Fibroblast of skin of left biceps (primary cell): ENCODE results near the gene TP53AIP1.

ENCODE experiments used
- DNase-seq, 2 experiments: peaks; one replicate each; pipeline ENCODE4 v3.0.0-alpha.2; 2013; ENCODE audit warnings: low read depth in 2 of 2

The TP53AIP1 gene

GRCh38 chr11:128942817-128943427 lies at the start of gene TP53AIP1:
Gene TP53AIP1 (minus strand): TSS chr11:128942871. CDS start chr11:128937818, 5,053 bp downstream.
- no peak for DNase-seq

- no peak for DNase-seq
These were observed 45.7 kb upstream of the TP53AIP1 start for GRCh38 chr11:128988242-128988970.

- DNase-seq, result no peak
These were observed 43.2 kb upstream of the TP53AIP1 start for GRCh38 chr11:128985880-128986279.

- no peak for DNase-seq
These were observed 40.4 kb upstream of the TP53AIP1 start for GRCh38 chr11:128983023-128983422.

DNA sequence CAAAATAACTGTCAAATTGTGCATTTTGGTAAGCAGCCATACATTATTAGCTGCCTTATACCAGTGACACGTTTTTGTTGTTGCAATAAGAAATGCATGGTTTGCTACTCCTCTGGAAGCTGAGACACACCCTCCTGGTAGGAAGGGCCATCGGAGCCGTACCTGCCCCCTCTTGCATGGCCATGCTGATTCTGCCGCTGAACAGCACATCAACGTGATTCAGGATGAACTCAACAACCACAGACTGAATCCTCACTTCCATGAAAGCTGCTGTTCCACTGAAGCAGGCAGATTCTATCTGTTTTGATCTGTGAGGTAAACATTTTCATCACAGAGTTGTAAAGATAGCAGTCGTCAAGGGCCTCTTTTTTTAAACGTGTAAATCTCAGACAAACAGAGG lies 38.6 kb upstream of the TP53AIP1 start:
- DNase-seq, result no peak

DNA sequence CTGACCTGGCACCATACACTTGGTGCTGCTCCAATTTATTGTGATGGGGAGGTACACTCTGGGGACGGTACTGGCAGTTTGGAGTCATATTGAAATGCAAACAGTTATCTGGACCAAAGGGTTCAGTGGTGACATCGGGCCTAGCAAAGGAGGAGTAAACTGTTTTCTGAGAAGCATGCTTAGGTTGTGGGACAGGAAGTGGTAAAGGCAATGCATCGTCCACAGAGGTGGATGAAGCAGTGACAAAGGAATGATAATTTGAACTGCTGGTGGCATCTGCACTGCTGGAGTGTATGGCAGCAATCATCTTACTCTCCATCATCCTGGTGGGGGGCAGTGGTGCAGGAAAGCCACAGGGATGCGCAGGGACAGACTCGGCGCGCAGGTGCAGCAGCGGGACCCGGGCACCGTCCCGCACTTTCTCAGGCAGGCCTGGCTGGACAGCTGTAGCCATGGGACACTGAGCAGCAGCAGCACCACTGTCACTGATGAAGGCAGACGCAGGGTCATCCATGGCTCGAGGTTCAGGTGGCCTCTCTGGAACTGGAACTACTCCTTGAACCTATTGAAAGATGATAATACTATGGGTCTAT lies 28.0 kb upstream of the TP53AIP1 start:
- no peak for DNase-seq

- DNase-seq, result no peak
These were observed 26.2 kb upstream of the TP53AIP1 start for GRCh38 chr11:128968916-128969315.

DNA sequence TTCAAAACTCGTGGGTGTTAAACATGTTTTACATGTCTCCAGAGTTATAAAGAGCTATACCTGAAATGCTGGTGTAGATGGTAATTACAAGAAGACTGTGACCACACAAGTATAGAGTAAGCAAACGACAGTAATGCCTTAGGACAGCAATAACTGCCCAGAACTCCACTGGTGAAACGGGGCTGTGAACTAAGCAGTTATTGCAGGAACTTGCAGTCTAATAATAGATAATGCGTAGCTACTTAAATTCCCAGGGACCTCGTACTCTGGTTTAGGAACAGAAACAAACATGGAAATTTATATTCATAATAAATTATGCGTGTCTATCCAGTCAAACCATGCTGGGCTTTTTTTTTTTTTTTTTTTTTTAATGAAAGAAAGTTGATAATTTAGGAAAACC lies 24.9 kb upstream of the TP53AIP1 start:
- DNase-seq, result no peak

DNA sequence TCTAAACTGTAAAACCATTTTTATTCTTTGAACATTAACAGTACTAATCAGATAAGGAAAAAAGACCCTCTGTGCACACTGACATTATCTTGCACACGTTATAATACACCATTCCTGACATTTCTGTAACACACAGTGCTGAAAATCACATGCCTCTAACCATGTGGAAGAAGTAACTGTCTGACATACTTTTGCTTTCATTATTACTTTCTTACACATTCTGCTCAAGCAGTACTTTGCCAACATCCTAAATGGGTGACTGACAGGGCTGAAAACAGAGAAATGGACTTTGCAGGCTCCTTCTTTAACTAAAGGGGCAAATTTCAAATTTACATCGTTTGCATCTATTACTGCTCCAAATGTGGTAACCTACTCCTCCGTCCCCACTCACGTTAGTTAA lies 22.8 kb upstream of the TP53AIP1 start:
- no peak for DNase-seq

DNA sequence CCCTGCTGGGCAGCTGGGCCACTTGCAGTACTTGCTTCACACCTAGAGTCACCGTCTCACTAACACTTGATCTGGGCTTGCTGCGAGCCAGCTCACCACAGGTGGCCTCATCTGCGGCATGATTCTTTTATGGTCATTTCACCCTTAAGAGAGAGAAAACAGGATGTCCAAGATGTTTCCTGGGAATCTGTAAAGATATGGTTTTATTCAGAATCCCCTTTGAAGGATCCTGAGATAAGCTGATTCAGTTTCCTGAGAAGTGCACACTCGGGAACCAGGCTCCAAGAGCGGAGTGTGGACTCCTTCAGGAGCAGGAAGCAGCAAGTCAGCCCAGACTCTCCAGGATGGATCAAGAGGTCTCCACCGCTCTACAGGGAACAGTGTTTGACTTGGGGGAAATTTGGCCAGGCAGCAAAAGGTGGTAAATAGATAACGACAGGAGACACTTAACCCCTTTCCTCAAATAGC lies 21.8 kb upstream of the TP53AIP1 start:
- DNase-seq, result no peak

DNA sequence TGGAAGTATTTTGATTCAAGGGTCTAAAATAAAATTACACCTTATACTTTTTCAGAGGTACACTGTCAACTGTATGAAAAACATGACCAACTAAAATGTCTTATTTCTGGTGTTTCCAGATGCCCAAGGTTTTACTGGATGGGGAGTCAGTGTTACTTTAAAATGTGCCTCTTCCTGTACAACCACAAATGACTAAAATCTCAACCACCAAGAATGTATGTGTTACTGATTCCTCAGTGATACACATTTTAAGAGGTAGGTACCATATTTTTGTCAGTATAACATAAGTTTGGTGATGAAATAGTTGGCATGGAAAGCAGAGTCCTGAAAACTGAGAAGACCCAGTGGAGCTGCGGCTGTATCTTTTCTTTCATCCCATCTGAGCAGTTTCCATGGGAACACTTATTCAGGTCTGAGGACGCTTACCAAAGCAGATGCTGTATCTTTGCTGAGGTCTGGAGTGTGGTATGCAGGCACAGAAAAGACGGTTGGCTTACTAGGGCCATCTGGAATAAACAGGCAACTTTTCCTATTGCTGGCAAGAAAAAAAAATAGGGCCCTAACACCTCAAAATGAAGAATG lies 21.2 kb upstream of the TP53AIP1 start:
- DNase-seq, result peak; percentile 24 to 40

GRCh38 chr11:128962896-128963295 lies 20.2 kb upstream of the TP53AIP1 start:
- no peak for DNase-seq

DNA sequence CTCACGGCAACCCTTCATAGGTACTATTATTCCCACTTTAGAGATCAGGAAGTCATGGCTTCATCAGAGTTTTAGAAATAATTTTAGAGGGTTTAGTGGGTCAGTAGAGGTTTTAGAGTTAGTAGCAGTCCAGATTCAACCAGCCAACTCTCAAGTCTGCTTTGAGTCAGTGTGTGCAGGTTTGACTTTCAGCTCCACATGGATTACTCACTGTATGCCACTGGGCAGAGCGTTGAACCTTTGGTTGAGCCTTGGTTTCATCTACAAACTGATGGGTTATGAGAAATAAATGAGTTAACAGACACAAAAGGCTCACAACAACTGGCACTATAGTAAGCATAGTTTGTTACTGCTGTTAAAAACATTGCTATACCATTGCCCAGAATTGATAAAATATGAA lies 19.0 kb upstream of the TP53AIP1 start:
- DNase-seq, result no peak

GRCh38 chr11:128957202-128957482 lies 14.5 kb upstream of the TP53AIP1 start:
- DNase-seq, result no peak

DNA sequence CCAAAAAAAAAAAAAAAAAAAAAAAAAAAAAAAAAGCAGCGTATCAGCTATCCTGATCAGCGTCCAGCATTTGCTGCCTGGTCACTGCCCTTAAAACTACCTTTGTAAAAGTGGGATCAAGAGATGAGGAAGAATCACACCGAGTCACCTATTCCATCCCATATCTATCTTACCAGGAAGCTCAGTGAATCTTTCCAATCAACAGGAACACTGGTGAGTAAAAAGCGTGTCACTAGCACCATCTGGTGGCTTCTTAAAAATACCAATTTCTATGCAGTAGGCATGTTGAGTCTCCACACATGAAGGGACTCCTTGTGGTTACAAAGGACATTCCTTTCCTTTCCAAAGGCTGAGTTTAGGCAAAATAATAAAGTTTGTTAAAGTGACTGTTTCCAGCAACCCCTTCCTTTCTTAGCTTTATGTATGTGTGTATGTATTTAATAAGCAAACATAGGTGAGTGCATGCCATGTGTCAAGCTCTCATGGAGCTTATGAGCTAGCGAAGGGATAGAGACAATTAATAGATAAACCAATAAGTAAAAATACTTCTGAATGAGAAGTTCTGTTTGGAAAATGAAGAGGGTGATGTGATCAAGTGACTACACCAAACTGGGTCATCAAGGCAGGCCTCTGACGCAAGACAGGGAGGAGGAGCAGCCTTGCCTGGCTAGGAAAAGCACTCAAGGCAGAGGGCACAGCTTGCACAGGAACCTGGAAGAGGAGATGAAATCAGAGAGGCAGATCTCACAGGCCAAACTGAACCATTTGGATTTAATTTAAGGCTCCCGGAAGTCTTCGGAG lies 13.9 kb upstream of the TP53AIP1 start:
- peak; percentile 34 to 38 for DNase-seq

GRCh38 chr11:128955636-128956035 lies 13.0 kb upstream of the TP53AIP1 start:
- no peak for DNase-seq

DNA sequence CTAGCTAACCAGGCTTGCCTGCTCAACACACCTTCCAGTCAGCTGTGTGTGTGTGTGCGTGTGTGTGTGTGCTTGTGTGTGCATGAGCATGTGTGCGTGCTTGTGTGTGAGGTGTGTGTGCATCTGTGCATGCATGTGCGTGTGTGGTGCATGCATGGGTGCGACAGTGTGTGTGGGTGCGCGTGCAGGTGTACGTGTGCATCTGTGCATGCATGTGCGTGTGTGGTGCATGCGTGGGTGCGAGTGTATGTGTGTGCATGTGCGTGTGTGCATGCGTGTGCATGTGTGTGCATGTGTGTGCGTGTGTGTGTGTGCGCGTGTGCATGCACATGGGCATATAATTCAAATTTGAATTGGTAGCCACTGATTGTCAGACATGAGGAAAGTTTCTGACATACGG lies 10.5 kb upstream of the TP53AIP1 start:
- DNase-seq, result no peak

- no peak for DNase-seq
These were observed 7.3 kb upstream of the TP53AIP1 start for GRCh38 chr11:128949791-128950454.

DNA sequence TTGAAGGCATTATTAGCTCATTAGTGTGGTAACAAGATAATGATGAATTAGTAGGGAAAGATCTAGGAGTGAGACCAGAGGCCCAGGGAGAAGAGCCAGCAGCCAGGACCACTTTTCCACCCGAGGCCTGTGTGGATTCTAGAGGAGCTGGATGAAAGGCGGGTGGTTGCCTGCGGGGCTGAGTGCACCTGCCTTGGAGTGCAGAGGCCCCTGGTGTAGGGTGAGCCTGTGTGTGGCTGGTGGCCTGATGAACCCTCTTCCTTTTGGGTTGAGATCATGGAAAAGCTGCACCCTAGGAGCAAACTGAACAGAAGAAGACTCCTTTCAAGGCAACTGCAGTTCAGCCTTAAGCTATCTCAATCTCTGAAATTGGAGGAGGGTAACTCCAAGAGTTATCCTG lies 5.9 kb upstream of the TP53AIP1 start:
- no peak for DNase-seq

- DNase-seq, result no peak
These were observed 5.1 kb upstream of the TP53AIP1 start for GRCh38 chr11:128947773-128948172.

DNA sequence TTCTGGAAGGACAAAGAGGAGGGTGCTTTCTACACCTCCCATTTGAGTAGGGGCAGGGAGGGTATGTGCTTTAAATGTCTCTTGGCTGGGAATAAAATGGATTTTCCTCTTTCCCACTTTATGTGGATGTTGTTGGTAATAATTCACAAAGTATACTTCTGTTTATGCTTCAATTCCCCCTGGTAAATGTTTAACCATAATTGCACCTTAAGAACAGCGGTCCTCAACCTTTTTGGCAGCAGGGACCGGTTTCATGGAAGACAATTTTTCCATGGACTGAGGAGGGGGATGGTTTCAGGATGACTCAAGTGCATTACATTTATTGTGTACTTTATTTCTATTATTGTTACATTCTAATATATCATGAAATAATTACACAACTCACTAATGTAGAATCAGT lies 4.0 kb upstream of the TP53AIP1 start:
- no peak for DNase-seq
